Measurements from ENCODE around the gene SLC8A3.

SLC8A3 gene

DNA sequence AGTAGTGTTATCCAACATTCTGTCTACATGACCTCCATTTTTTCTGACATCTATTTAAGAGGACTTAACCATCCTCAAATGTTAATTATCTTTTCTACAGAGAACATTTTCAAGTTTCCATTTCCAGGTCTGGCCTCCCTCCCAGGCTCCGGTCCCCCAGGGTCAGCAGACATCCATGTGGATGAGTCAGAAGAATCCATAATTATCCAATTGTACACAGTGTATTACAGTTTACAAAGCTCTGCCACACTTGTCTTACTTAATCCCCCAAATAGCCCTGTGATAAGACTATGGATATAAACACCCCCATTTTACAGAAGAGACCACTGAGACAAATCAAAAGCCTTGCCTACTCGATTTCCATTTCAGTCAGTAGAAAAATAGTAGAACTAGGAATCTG lies 65.0 kb downstream of the SLC8A3 start:
- intact Hi-C loops (cut with DNase I): no loop called here

DNA sequence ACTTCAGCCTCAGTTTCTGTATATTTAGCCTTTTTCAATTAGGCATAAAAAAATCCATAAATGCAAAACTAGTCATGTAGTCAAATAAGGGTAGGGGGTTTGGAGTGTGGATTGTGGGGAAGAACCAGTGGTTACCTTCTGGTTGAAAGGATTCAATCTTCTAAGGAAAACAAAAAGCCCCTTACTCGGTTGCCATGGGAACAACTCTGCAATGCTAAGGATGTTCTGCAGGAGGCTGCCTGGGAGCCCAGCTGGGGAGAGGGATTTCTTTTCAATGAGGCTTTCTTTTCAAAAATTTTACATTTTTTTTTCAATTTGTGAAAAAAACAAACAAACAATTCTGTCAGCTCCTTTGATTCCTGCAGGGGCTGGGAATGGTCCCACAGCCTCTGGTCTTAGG lies 67.2 kb downstream of the SLC8A3 start:
- no peak for DNase-seq
- intact Hi-C loops (cut with DNase I): no loop called here

More for the DNA sequence above, 65.0 kb downstream of the SLC8A3 start:
- no peak for DNase-seq

DNA sequence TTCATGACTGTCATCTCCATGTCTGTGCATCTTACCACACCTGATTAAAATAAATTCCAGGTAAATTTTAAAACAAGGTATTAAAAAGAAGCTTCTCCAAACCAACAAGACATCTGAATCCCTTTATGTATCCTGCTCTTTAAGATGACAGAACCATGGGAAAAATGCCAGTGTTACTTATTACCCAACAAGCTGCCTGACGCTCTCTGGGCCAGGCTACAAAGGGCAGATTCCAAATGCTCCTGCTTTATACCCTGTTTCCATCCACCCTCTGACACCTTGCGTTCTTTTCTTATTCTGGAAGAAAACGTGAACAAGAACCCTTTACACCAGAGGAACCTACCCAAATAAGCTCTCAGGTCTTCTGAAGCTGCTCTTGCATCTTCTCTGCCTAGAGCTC lies 70.7 kb downstream of the SLC8A3 start:
- DNase-seq: no peak
- intact Hi-C loops (cut with DNase I): no loop called here

DNA sequence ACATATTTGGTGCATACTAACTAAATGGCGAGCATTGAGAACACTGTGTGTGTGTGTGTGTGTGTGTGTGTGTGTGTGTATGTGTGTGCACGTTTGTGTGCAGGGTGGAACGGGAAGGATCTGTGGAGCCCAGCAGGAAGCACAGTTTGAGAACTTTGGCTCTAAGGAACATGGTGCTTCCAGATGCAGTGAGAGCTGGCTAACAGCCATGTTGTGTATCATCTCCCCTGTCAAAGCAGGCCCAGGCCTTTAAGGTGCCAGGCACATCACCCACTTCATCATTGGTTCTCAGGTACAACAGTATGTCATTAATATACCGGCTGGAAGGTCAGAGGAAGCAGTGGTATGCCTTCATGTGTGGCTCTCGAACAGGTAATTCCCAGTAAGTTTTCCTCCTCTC lies 72.5 kb downstream of the SLC8A3 start:
- intact Hi-C loops (cut with DNase I): no loop called here
- no peak for DNase-seq

DNA sequence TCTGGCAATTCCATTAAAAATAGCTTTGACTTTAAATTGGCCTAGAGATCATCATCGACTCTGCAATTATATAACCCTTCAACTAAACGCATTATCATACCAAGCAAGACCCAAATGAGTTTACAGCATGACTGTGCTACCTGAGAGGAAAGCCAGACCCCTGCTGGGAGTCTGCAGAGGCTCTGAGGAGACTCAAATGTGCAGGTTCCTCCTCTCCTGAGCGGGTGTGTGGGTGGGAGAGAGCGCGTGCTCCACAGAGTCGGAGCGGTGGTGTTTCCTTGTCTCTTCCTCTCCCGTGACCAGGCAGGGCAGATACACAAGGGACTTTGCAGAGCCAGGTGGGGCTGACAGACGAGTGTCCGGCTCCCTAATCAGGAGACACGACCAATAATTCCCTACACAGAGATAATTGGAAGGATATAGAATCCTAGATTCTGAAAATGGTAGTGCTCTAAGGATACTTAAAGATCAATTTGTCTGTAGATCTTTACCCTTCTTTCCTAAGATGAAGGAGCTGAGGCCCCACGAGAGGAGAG lies 74.1 kb downstream of the SLC8A3 start:
- no peak for DNase-seq
- intact Hi-C loops (cut with DNase I): no loop called here

DNA sequence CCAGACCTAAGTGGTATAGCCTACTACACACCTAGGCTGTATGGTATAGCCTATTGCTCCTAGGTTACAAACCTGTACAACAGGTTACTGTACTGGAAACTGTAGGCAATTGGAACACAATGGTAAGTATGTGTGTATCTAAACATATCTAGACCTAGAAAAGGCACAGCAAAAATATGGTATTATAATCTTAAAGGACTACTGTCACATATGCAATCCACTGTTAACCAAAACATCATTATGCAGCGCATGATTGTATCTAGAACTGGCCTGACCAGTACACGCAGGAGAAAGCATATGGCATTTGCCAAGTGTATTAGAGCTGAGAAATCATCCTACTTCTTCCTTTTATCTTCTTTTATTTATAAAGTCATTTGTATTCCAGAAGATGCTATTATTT lies 75.5 kb downstream of the SLC8A3 start:
- no peak for DNase-seq
- intact Hi-C loops (cut with DNase I): no loop called here

DNA sequence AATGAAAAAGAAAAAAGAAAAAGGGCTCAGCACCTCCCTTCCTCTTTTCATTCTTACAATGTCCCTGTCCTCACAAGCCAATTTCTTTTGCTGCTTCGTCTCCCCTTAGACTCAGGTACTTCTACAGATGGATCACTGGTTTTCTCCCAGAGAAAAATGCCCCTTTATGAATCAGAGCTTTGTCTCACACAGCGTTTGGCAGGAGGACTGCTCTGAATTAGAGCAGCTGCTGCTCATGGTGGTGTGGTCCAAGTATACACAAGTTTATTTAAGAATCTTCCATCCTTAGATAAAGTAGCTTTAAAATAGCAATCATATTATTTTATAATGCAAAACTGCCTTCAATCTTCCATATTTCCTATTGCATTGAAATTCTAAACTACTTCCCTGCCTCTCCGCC lies 80.3 kb downstream of the SLC8A3 start:
- peak in 4 of 10 donors; percentile 14 to 86 (median 44) for DNase-seq
- intact Hi-C loops (cut with DNase I): no loop called here

DNA sequence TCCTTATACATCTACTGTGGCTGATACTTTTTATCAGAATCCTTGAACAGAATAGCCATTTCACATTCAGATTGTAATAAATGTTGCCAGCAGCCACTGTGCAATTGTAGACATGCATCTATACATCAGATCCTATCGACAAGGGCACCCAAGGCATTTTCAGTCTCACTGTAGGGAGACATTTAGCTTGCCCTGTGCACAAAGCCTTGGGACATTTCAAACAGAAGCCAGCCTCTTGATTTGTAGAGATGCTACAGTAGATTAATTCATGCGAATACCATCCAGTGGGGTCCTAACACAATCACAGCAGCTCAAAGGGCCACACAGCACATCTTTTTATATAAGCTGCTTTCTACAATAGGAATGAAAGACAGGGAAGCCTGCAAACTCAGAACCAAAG lies 81.4 kb downstream of the SLC8A3 start:
- intact Hi-C loops (cut with DNase I): no loop called here
- no peak for DNase-seq

DNA sequence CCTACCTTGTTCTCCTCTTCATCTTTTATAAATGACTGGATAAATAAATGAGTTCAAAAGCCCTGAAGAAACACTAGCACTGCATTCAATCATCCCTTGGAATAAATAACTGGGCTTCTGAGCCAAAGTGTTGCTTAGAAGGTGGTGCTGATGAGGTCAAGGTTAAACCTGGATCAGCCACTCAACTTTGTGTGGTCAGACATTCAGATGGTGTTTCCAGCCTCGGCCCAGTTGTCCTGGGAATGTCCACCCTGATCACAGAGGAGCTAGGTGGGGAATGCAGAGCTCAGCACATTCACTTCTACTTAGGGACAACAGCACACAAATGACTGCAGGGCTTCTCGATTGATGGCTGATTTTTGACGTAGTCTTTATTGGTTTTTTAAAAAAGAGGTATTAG lies 88.7 kb downstream of the SLC8A3 start:
- intact Hi-C loops (cut with DNase I): no loop called here

DNA sequence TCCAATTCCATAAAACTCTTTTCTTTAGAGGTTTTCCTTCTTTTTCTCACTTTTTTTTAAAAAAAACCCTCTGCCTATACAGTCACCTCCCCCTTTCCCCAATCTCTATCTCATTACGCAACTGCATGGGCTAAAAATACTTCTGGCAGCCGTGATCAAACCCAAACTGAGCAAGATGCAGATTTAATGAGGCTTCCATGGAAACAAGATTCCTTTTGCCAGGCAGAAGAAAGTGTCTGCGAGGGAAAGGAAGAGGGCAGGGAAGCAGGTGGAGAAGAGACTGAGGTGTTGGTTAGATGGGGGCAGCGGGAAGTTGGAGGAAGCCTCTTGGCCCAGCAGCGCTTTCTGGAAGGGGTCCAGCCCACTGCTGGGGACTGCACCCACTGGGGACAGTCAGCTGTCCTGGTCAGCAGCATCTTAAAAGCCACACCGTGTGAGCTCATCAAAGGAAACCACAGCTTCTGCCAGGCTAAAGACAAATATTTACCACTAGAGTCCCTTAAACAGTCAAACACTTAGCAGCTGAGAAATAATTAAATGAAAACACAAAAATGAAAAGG lies 90.4 kb downstream of the SLC8A3 start:
- DNase-seq: peak in 5 of 10 donors; percentile 15 to 83 (median 73)
- intact Hi-C loops (cut with DNase I): loop anchor here (5.0 kb wide), 1 partner anchor 89 kb away; the partner anchor contains the start of gene SLC8A3

More for the DNA sequence above, 88.7 kb downstream of the SLC8A3 start:
- DNase-seq: no peak

DNA sequence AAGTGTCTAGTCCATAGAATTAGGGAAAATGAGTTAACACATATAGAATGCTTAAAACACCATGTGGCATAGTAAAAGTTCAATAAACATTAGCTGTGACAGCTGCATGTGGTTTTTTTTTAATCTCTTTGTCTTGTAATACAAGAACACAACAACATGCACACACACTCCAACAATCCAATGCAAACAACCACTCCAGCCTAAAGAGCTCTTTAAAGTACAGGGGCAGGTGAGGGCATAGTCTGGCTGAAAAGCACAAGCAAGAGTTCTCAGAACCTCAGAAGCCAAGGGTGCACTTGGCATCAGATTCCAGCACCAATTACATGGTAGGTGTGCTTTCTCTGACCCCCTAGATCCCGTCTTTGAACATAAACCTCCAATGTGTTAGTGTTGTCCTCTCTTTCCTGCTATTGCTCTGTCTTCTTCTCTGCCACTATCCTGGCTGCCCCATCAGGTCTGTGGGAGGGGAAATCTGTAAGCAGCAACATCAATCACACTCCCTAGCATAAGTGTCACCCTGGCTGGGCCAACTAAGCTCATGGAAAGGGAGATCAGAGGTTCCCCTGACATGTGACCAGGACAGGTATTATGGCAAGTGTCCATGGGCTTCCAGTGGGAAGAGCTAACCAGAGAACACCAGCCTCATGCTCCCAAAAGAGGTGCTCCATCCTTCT lies 91.0 kb downstream of the SLC8A3 start:
- intact Hi-C loops (cut with DNase I): loop anchor here (5.0 kb wide), 1 partner anchor 90 kb away; the partner anchor contains the start of gene SLC8A3
- no peak for DNase-seq

DNA sequence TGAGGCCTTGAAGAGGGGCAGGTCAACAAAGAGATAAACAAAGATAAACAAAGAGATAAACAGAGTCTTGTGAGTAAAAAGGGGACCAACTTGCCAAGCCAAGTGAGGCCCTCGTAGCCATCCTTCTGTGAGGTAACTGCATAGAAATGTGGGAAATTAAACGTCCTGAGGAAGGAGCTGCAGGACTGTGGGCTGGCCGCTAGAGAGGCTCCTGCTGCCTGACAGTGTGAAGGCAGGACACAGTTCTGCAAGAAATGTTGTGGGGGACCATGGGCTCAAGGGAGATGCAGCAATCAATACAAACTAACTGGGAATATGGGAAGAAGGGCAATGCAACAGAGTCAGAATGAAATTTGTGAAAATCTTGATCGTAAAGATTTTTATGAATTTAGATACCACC lies 91.9 kb downstream of the SLC8A3 start:
- intact Hi-C loops (cut with DNase I): loop anchor here (5.0 kb wide), 1 partner anchor 90 kb away; the partner anchor contains the start of gene SLC8A3
- DNase-seq: peak in 7 of 10 donors; percentile 20 to 91 (median 59)

DNA sequence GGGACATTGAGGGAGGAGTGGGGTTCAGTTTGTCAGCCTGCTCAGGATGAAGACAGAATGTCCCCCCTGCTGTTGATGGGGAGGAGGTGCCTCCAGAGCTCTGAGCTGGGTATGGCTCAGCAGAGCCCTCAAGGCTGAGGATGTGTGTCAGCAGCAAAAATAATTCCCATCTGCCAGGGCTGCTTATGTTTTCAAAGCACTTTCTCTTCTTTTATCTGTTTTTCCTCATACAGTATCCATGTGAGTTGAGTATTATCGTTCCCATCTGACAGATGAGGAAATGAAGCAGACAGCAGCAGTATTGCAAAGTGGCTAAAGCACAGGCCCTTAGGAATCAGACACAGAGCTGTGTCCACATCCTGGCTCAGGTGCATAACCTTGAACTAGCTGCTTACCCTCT lies 94.1 kb downstream of the SLC8A3 start:
- peak in 5 of 10 donors; percentile 16 to 84 (median 71) for DNase-seq
- intact Hi-C loops (cut with DNase I): loop anchor here (5.0 kb wide), 1 partner anchor 93 kb away; the partner anchor contains the start of gene SLC8A3

DNA sequence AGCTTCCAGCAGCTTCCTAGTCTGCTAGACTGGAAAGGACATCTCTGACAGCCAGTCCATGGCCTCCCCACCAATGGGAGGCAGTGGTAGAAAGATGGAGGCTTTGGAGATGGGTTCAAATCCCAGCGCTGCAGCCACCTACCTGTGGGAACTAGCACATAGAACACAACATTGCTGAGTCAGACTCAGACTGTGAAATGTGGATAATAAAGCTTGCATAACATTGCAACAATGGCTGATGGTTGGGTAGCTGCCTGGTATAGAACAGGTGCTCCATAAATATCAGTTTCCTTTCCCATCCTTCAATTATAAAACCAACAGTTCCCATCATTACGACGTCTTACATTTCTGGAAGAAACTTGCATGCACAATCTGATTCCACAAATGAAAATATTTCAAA lies 94.6 kb downstream of the SLC8A3 start:
- intact Hi-C loops (cut with DNase I): no loop called here
- DNase-seq: no peak

DNA sequence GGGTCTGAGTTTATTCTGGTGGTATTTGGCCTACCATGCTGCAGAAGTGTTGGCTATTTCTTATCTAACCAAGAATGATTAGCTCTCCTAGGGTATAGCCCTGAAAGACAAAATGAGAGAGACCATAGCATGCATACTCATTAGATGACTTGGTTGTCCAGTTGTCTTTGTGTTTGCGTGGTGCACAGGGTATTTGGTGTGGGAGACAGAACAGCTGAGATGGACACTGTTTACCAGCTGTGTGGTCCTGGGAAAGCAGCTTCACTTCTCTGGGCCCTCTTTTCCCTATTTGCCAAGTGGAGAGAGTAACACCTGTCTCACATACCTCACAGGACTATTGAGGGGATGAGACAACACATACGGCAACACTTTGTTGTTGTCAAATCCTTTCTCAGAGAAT lies 95.6 kb downstream of the SLC8A3 start:
- intact Hi-C loops (cut with DNase I): no loop called here
- no peak for DNase-seq

DNA sequence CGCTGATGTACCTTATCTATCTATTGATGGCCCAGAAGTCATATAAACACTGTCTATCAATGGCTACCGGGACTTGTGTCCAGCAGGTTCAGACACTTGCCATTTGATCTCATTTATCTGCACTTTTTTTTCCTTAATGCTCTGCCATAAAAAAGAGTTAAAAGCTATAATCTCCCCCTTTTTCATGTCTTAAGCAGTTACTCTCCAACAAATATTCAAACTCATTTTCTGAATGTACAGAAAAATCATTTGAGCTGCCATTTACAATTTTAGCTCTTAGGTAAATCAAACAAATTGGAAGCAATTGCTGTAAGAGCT lies 101.4 kb downstream of the SLC8A3 start:
- DNase-seq: no peak
- intact Hi-C loops (cut with DNase I): loop anchor here (5.0 kb wide), 1 partner anchor 230 kb away; no protein-coding TSS in a partner anchor

DNA sequence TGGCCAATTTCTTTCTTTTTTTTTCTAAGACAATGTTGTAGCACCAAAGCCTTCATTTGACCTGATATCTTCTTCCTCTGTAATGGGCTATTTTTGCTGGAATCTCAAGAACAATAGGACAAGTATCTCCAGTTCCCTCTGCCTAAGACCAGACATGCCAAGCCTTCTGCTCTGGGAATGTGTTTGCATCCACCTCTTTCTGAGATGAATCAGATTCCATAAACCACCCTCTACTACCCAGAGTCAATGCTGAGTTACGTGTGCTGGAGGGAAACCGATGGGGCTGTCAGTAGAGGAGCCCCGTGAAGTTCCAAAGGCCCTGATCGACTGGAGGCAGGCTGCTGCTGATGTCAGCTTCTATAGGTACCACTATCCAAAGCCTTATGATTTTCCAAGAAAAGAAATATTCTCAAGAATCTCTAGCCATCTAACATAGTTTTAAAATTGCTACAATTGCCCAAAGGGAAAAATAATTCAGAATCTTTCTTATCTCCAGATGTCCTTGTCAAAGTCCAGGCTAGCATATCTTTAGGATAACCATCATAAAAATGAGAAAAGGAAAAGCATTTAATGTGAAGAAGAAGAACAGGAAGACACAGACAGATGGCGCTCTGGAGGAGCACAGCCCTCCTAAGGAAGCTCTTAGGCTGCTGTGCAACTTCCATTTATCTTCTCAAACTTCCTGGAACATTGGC lies 101.9 kb downstream of the SLC8A3 start:
- intact Hi-C loops (cut with DNase I): loop anchor here (5.0 kb wide), 1 partner anchor 230 kb away; no protein-coding TSS in a partner anchor
- DNase-seq: peak in 5 of 10 donors; percentile 20 to 88 (median 43)

DNA sequence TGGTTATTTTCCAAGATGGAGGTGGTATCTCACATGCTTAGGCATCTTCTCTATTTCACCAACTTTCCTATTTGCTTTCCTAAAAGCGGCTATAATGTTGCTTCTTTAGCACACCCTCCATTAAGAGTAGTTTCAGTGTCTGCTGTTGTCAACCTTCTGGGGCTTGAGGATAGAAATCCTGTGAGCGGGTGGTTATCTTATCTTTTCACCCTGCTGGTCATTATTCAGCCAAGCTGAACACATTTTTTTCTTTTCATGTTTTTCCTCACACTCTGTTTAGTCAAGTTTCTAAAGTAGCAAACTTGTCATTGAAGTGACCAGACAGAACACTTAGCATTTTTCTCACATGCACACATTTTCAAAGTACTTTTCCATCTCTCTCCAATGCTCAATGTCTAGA lies 104.5 kb downstream of the SLC8A3 start:
- DNase-seq: no peak
- intact Hi-C loops (cut with DNase I): no loop called here

DNA sequence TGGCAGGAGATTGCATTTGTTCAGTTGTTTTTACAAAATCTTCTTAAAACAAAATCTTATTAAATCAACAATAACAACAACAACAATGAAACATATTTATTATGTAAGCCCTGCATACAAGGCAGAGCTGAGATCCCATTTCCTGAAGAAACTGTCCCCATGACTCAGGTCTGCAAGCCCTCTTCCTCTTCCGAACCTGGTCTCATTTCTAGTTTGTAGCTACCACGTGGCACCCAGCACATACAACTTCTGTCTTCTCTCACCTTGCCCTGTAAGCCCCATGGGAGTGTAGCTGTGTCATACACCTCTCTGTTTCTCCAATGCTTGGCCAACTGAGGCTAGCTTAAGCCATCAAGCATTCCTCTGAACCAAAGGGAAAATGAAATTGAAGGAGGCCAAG lies 106.4 kb downstream of the SLC8A3 start:
- intact Hi-C loops (cut with DNase I): no loop called here
- no peak for DNase-seq

DNA sequence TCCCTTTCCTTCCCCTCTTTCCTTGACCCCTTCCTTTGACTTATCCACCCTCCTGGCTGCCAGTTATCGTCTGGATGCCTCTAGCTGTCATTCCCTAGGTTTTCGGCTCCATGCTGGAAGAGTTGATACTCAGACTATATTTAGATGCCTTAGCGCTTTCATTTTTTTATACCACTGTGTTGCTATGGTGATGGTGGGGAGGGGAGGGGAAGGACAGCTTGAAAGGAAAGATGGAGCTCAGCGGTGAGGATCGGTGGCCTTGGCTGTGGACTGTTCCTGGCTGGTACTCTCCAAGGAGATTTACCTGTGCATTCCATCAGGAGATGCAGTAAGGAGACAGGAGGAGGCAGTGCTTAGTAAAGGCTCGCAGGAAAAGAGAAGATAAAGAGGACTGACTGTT lies 108.7 kb downstream of the SLC8A3 start:
- intact Hi-C loops (cut with DNase I): no loop called here
- peak in 2 of 10 donors; percentile 25 to 83 for DNase-seq

DNA sequence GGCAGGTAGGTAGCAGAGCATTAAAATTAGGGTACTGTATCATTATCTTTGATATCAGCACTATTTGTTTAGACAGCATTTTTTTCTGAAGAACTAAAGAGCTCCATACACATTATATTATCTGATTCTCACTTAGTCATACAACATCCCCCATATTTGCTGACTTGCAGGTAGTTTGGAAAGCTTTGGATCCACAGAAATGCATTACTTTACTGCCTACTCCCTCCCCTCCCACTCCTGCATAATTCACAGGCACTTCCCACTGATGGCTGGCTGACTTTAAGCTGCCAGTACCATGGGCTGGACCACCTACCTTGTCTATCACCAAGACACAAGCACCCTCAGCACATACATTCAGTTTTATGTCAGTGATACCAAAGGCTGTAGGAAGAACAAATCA lies 110.4 kb downstream of the SLC8A3 start:
- DNase-seq: no peak
- intact Hi-C loops (cut with DNase I): no loop called here
